VCaP (cell line): ENCODE measurements around the gene NIPBL.
"Not testable (repeated sequence)": the region's sequence is repeated elsewhere in the genome, so short reads cannot be mapped to it uniquely, and the experiment has no call there.

Experiments
- H3K27ac ChIP-seq: fragments of 450-650 bp; 2 replicates; pipeline ENCODE4 v1.5.1; 2017
- TF ChIP-seq, protein P1 (sequence below): fragments of 450-650 bp; conservative IDR thresholded peaks from 2 replicates; pipeline ENCODE4 v1.5.1; 2017; ENCODE audit warnings: mild to moderate bottlenecking, moderate library complexity

NIPBL gene

DNA sequence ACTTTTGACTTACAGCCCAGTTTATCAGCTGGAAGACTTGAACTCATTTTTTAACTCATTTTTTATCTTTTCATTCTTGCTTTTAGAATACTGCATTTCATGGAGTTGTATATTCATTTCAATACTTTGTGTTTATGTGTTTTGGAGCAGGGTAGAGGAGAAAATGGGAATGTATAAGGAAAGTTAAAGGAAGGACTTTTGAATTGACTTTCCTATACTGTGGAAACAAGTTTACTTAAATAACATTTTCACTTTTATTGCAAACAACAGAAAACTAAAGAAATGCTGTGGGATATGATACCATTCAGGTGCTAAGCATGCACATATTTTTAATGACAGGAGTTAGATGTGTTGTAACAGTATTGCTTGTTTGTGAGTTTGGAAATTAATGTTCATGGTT, 11.7 kb downstream of the NIPBL start:
- H3K27ac ChIP-seq, result no peak overlapping the region
- TF ChIP-seq, protein P1, sequence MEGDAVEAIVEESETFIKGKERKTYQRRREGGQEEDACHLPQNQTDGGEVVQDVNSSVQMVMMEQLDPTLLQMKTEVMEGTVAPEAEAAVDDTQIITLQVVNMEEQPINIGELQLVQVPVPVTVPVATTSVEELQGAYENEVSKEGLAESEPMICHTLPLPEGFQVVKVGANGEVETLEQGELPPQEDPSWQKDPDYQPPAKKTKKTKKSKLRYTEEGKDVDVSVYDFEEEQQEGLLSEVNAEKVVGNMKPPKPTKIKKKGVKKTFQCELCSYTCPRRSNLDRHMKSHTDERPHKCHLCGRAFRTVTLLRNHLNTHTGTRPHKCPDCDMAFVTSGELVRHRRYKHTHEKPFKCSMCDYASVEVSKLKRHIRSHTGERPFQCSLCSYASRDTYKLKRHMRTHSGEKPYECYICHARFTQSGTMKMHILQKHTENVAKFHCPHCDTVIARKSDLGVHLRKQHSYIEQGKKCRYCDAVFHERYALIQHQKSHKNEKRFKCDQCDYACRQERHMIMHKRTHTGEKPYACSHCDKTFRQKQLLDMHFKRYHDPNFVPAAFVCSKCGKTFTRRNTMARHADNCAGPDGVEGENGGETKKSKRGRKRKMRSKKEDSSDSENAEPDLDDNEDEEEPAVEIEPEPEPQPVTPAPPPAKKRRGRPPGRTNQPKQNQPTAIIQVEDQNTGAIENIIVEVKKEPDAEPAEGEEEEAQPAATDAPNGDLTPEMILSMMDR, result no peak

DNA sequence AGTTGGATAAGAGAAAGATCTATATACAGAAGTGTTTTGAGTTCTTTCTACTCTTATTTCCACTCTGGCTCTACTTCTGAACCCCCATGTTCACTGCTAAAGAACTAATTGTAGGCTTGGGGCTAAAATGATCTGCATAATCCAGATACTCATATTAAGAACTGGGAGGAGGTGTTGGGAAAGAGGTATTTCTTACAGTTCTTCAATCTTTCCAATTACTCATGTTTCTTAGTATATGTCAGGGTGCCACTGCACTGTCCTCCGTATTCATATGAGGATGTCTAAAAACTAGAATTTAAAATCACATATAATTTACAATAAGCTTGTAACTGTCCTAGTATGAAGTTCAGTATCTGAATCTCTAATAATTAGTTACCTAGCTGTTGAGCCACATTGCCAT, 12.7 kb downstream of the NIPBL start:
- no peak overlapping the region for H3K27ac ChIP-seq
- TF ChIP-seq, protein P1, result no peak

DNA sequence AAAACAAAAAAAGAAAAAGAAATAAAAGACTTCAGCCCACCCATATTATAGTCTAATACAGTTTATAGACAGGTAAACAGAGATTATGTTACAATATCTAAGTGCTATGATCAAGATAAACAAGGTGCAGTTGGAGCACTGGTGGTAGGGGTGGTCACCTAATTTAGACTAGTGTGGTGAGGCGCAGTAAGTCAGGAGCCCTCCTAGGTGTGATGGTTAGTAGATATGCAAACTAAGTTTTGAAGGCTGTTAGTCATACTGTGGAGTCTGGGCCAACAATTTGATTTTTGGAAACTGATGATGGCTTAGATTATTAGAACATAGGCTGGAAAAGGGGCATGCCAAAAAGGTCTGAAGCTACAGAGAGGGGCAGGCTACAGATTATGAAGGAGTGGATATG, 14.7 kb downstream of the NIPBL start:
- TF ChIP-seq, protein P1, result no peak
- no peak overlapping the region for H3K27ac ChIP-seq

DNA sequence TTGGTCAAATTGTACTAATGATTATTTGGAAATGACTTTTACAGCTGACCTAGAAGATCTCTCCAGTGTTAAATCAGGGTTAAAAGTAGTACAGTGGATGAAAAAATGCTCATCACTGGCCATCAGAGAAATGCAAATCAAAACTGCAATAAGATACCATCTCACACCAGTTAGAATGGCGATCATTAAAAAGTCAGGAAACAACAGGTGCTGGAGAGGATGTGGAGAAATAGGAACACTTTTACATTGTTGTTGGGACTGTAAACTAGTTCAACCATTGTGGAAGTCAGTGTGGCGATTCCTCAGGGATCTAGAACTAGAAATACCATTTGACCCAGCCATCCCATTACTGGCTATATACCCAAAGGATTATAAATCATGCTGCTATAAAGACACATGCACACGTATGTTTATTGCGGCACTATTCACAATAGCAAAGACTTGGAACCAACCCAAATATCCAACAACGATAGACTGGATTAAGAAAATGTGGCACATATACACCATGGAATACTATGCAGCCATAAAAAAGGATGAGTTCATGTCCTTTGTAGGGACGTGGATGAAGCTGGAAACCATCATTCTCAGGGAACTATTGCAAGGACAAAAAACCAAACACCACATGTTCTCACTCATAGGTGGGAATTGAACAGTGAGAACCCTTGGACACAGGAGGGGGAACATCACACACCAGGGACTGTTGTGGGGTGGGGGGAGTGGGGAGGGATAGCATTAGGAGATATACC, 15.7 kb downstream of the NIPBL start:
- H3K27ac ChIP-seq, result not testable (repeated sequence)

DNA sequence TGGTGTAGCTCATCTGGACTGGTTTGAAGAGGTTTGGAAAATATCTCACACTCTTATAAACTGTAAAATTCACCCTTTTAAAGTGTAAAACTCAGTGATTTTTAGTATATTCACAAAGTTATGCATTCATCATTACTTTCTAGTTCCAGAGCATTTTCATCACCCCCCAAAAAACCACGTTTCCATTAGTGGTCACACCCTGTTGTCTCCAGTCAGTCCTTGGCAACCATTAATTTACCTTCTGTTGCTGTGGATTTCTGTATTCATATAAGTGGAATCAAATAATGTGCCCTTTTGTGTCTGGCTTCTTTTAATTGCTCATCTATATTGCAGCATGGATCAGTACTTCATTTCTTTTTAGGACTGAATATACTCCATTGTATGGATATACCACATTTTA, 18.4 kb downstream of the NIPBL start:
- H3K27ac ChIP-seq, result no peak overlapping the region
- TF ChIP-seq, protein P1, result no peak

DNA sequence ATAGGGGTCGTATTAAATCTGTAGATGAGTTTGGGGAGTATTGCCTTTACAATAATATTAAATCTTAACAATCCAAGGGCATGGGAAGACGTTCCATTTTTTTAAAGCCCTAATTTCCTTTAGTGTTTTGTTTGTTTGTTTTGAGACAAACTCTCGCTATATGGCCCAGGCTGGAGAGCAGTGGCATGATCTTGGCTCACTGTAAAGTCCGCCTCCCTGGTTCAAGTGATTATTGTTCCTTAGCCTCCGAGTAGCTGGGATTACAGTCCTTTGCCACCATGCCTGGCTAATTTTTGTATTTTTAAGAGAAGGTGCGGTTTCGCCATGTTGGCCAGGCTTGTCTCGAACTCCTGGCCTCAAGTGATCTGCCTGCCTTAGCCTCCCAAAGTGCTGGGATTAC, 19.9 kb downstream of the NIPBL start:
- TF ChIP-seq, protein P1, result no peak

DNA sequence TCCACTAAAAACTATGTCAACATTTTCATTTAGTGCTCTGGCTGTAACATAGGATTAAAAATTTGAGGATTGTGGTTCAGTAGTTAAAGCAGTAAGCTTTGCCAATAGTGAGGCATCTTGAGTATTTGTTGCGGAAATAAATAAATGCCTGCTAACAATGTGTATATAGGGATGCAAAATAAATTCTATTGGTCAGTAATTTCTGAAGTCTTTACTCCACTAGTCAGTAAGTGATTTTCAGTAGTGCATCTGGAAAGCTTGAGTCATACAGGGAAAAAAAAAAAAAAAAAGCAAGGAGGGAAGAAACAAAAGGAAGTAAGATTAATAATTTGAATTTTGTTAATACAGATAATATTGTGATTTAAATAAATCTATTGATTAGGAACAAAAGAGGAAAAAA, 21.0 kb downstream of the NIPBL start:
- TF ChIP-seq, protein P1, result no peak
- no peak overlapping the region for H3K27ac ChIP-seq

More for the DNA sequence above, 19.9 kb downstream of the NIPBL start:
- no peak overlapping the region for H3K27ac ChIP-seq

DNA sequence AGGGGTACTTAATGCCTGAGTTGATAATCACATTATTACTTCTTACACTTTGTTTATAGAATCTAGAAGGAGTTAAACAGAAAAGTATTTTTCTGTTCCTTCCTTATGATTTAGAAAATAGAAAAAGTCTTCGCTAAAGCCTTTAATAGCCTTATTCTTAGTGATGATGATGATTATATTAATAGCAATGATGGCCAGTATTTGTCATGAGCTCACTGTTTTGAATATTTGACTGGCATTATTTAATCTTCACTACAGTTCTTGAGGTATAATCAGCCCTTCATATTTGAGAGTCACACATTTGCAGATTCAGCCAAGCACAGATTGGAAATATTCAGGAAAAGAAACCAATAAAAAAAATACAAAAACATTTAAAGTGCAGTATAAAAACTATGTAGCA, 23.3 kb downstream of the NIPBL start:
- no peak overlapping the region for H3K27ac ChIP-seq
- TF ChIP-seq, protein P1, result no peak
